Suppressor macrophage (primary cell): Measurements from ENCODE around the gene PLXND1.
A peak's percentile ranks its signal among the peaks of the same experiment; 100 is the strongest.

Source experiments
- DNase-seq, 4 experiments: peaks; one replicate each; pipeline ENCODE4 v3.0.0-alpha.2; 2020 to 2022

PLXND1 gene

GRCh38 chr3:129599607-129600006 lies 6.9 kb downstream of the PLXND1 start:
- DNase-seq = peak; percentile 94 to 98 (median 97)

GRCh38 chr3:129599073-129599472 lies 7.4 kb downstream of the PLXND1 start:
- no peak for DNase-seq

- DNase-seq = no peak
Observed at GRCh38 chr3:129598484-129598883, 8.0 kb downstream of the PLXND1 start.

DNA sequence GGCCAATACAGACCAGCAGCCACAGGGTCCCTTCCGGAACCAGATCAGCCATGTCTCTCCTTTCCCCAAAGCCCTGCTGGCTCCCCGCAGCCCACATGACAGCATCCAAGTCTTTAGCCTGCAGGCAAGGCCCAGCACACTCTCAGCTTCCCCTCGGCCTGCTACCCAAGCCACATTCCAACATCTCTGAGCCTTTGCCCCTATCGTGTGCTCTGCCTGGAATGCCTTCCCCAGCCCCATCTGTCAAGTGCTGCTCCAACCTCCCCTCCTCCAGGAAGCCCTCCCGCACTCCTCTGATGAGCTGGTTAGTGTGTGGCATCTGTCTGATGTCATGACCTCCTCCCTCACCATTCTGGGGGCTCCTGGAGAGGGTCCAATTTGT lies 8.5 kb downstream of the PLXND1 start:
- peak in 1 of 4 experiments; percentile 24 for DNase-seq

DNA sequence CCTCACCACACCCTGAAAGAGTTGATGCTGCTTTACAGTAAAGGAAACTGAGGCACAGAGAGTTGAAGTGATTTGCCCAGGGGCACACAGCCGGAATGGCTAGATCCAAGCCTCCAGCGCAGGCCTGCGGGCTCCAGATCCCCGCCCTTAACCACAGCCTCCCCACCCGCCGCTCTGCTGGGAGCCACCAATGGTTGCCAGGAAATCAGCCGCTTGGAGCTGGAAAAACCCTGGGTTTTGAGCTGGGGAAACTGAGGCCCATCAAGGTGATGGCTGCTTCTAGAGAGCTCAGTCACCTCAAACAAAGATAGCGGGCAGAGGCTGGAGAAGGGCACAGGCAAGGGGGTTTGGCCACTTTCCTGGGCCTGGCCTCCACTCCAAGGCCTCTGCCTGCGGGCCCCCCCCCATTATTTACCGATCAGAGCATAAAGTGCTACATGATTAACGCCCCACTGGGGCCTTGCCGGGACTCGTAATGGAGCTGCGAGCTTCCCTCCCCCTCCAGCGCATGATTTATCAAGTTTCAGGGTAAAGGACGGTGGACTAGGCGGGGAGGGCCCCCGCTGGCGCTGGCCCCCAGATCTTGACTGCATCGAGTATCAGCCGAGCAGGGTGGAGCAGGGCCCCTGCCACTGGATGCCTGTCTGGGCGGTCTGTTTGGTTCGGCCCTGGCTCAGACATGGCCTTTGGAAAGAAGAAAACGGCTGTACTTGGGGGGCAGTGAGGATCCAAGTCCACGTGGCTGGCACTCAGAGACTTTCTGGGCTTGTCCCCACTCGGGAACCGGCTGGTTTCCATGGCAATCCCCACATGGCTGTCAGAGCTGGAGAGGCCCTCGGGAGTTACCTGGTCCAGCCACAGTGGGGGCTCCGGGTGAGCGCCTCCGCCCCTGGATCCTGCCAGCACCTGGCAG lies 9.1 kb downstream of the PLXND1 start:
- peak in 2 of 4 experiments; percentile 49 to 65 for DNase-seq

- DNase-seq = peak; percentile 68 to 89 (median 79)
Observed at GRCh38 chr3:129596194-129597086, 10.0 kb downstream of the PLXND1 start.

GRCh38 chr3:129595544-129596193 lies 10.8 kb downstream of the PLXND1 start:
- no peak for DNase-seq

- no peak for DNase-seq
Observed at GRCh38 chr3:129594907-129595390, 11.5 kb downstream of the PLXND1 start.

GRCh38 chr3:129594409-129594808 lies 12.1 kb downstream of the PLXND1 start:
- no peak for DNase-seq

GRCh38 chr3:129593595-129594339 lies 12.7 kb downstream of the PLXND1 start:
- peak; percentile 86 to 94 (median 92) for DNase-seq

GRCh38 chr3:129593230-129593594 lies 13.3 kb downstream of the PLXND1 start:
- DNase-seq = no peak

- peak; percentile 88 to 93 (median 92) for DNase-seq
Observed at GRCh38 chr3:129592381-129593131, 13.9 kb downstream of the PLXND1 start.

GRCh38 chr3:129591932-129592331 lies 14.5 kb downstream of the PLXND1 start:
- no peak for DNase-seq

DNA sequence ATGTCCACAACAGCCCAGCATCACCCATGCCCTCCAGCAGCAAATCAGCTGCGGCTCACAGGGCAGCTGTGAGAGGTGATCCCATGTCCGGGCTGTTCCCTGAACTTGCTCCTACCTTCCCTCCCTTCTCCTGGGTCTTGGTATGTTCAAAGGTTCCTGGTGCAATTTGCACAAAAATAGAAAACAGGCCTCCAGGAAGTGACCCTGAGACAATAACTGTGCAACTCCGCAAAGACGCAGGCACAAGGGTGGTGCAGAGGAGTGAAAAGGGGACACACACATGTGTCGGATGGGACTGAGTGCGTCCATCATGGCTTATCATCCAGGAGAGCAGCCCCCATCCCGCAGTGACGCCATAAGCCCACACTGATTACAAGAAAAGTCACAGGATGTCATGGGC lies 16.3 kb downstream of the PLXND1 start:
- no peak for DNase-seq

GRCh38 chr3:129587566-129588210 lies 18.8 kb downstream of the PLXND1 start:
- DNase-seq = no peak

- DNase-seq = no peak
Observed at GRCh38 chr3:129586746-129587430, 19.6 kb downstream of the PLXND1 start.

- no peak for DNase-seq
Observed at GRCh38 chr3:129585949-129586657, 20.4 kb downstream of the PLXND1 start.

DNA sequence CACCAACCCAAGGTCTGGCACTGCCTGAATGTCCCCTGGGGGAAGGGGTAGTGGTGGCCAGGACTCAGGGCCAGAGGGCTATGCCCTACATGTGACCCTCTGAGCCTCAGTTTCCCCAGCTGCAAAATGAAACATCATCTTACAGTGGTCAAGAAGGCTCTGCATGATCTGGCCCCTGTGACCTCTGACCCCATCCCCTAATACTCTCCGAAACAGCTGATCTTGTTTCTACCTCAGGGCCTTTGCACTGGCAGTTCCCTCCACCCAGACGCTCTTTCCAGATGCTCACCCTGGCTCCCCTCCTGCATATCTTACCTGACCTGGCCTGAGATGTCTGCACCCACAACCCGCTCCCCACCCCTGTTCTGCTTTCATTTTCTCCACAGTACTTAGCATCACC lies 21.8 kb downstream of the PLXND1 start:
- DNase-seq = no peak

GRCh38 chr3:129583289-129583688 lies 23.2 kb downstream of the PLXND1 start:
- no peak for DNase-seq
